MM.1S (cell line): ENCODE data around the gene PINLYP.
"Not testable (repeated sequence)": the region's sequence is repeated elsewhere in the genome, so short reads cannot be mapped to it uniquely, and the experiment has no call there.

Experiments used
- DNase-seq: peaks from one replicate; pipeline ENCODE4 v3.0.0-alpha.2; 2015
- H2AFZ ChIP-seq: fragments of 300-600 bp; sonication (generic); 2 replicates; pipeline ENCODE4 v1.6.0; 2016; ENCODE audit warnings: antibody characterized with exemption, low read length
- H3F3A ChIP-seq: fragments of 300-600 bp; sonication (generic); 2 replicates; pipeline ENCODE4 v1.6.1; 2016; ENCODE audit warnings: mild to moderate bottlenecking, antibody characterized with exemption, low read length, moderate library complexity, mixed read lengths; ENCODE audit not compliant: insufficient read depth
- H3K27ac ChIP-seq: fragments of 300-600 bp; sonication (generic); 2 replicates; pipeline ENCODE4 v1.5.1; 2016; ENCODE audit warnings: mild to moderate bottlenecking, low read length
- H3K27me3 ChIP-seq: fragments of 300-600 bp; sonication (generic); replicated peaks from 2 replicates; pipeline ENCODE4 v1.6.0; 2016; ENCODE audit warnings: low read length; ENCODE audit not compliant: insufficient read depth
- H3K36me3 ChIP-seq: fragments of 300-600 bp; sonication (generic); replicated peaks from 2 replicates; pipeline ENCODE4 v1.6.1; 2016; ENCODE audit warnings: mild to moderate bottlenecking, low read length, mixed read lengths; ENCODE audit not compliant: insufficient read depth
- H3K4me1 ChIP-seq: fragments of 300-600 bp; sonication (generic); 2 replicates; pipeline ENCODE4 v1.6.1; 2016; ENCODE audit warnings: low read length, mixed read lengths
- H3K4me2 ChIP-seq: fragments of 300-600 bp; sonication (generic); 2 replicates; pipeline ENCODE4 v1.6.0; 2016; ENCODE audit warnings: low read depth, low read length
- H3K4me3 ChIP-seq: fragments of 300-600 bp; sonication (generic); 2 replicates; pipeline ENCODE4 v1.5.1; 2016; ENCODE audit warnings: low read length, mixed read lengths
- H3K79me2 ChIP-seq: fragments of 300-600 bp; sonication (generic); 2 replicates; pipeline ENCODE4 v1.6.1; 2016; ENCODE audit warnings: mixed run types, low read length, mixed read lengths
- H3K9ac ChIP-seq: fragments of 300-600 bp; sonication (generic); 2 replicates; pipeline ENCODE4 v1.6.1; 2016; ENCODE audit warnings: low read length, mixed read lengths
- H3K9me2 ChIP-seq: fragments of 300-600 bp; sonication (generic); replicated peaks from 2 replicates; pipeline ENCODE4 v1.6.1; 2016; ENCODE audit warnings: mild to moderate bottlenecking, low read length, mixed read lengths; ENCODE audit not compliant: insufficient read depth
- H3K9me3 ChIP-seq: fragments of 300-600 bp; sonication (generic); replicated peaks from 2 replicates; pipeline ENCODE4 v1.6.1; 2016; ENCODE audit warnings: mild to moderate bottlenecking, low read length, mixed read lengths; ENCODE audit not compliant: insufficient read depth
- H4K20me1 ChIP-seq: fragments of 300-600 bp; sonication (generic); 2 replicates; pipeline ENCODE4 v1.6.1; 2016; ENCODE audit warnings: mild to moderate bottlenecking, low read length, moderate library complexity, mixed read lengths; ENCODE audit not compliant: insufficient read depth
- EZH2 ChIP-seq: fragments of 300-600 bp; sonication (generic); optimal IDR thresholded peaks from 2 replicates; pipeline ENCODE3; 2017; ENCODE audit warnings: low read depth, mild to moderate bottlenecking, antibody characterized with exemption, low read length, mixed read lengths
- EZH2phosphoT487 ChIP-seq: fragments of 300-600 bp; sonication (generic); IDR thresholded peaks from 2 replicates; pipeline ENCODE4 v1.6.1; 2018; ENCODE audit warnings: antibody characterized with exemption, low read length
- TF ChIP-seq, protein P1 (sequence below): fragments of 300-600 bp; sonication (generic); IDR thresholded peaks from 2 replicates; pipeline ENCODE4 v1.5.1; 2016; ENCODE audit warnings: antibody characterized with exemption, low read length, mixed read lengths

PINLYP gene

DNA sequence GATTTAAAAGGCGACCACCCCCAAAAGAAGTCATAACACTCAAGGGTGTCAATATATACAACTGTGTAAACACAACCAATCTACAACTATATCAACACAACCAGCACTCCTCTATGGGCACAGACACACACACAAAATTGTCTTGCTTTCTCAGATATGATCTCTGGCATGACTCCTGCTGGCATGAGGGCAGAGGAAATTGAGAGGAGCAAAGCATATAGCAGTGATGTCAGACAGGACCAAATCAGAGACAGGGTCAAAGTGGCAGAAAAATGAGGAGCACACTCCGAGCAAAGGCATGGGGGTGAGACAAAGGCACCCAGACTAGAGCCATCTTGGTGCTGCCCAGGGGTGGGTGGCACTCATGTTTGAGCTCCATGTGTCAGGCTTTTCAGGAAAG, 10.7 kb downstream of the PINLYP start:
- Histone ChIP-seq H3K27me3 (no peaks in the 10 kb centered on the region), H3K4me3 (no peak overlapping the region), H3K36me3 (no peaks in the 10 kb centered on the region), H3K27ac (no peak overlapping the region), H4K20me1 (no peaks in the 10 kb centered on the region), H3K4me1 (no peaks in the 10 kb centered on the region), H3F3A (no peaks in the 10 kb centered on the region), H3K9ac (no peak overlapping the region), H3K79me2 (no peaks in the 10 kb centered on the region), H3K4me2 (no peak overlapping the region), H2AFZ (no peak overlapping the region), H3K9me3 (no peaks in the 10 kb centered on the region), H3K9me2 (no peaks in the 10 kb centered on the region)
- no peak for DNase-seq
- TF ChIP-seq EZH2 = no peak
- TF ChIP-seq, protein P1, sequence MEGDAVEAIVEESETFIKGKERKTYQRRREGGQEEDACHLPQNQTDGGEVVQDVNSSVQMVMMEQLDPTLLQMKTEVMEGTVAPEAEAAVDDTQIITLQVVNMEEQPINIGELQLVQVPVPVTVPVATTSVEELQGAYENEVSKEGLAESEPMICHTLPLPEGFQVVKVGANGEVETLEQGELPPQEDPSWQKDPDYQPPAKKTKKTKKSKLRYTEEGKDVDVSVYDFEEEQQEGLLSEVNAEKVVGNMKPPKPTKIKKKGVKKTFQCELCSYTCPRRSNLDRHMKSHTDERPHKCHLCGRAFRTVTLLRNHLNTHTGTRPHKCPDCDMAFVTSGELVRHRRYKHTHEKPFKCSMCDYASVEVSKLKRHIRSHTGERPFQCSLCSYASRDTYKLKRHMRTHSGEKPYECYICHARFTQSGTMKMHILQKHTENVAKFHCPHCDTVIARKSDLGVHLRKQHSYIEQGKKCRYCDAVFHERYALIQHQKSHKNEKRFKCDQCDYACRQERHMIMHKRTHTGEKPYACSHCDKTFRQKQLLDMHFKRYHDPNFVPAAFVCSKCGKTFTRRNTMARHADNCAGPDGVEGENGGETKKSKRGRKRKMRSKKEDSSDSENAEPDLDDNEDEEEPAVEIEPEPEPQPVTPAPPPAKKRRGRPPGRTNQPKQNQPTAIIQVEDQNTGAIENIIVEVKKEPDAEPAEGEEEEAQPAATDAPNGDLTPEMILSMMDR = no peak

DNA sequence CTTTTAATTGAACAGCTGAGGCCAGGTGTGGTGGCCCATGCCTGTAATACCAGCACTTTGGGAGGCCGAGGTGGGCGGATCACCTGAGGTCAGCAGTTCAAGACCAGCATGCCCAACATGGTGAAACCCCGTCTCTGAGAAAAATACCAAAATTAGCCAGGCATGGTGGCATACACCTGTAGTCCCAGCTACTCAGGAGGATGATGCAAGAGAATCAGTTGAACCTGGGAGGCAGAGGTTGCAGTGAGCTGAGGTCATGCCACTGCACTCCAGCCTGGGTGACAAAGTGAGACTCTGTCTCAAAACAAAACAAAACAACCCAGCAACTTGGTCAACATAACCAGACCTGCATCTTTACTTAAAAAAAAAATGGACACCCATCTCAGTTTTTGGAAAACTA, 11.4 kb downstream of the PINLYP start:
- H3K9ac ChIP-seq, H3F3A ChIP-seq, H3K36me3 ChIP-seq, H3K79me2 ChIP-seq, H3K9me2 ChIP-seq, H3K4me1 ChIP-seq, H3K9me3 ChIP-seq, H4K20me1 ChIP-seq, DNase-seq, H3K4me3 ChIP-seq, H3K27me3 ChIP-seq, H3K27ac ChIP-seq, H3K4me2 ChIP-seq, H2AFZ ChIP-seq: not testable (repeated sequence)

DNA sequence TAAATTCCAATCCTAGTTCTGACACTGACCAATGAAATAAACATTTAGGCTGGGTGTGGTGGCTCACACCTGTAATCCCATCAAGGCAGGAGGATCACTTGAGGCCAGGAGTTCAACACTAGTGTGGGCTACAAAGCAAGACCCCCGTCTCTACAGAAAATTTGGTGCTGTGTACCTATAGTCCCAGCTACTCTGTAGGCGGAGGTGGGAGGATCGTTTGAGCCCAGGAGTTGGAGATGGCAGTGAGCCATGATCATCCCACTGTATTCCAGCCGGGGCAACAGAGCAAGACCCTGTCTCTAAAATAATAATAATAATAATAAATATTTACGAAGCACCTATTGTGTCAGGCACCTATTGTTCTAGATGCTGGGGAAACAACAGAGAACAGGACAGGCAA, 13.7 kb downstream of the PINLYP start:
- H2AFZ ChIP-seq = no peak overlapping the region
- TF ChIP-seq EZH2 (no peak), EZH2phosphoT487 (no peak)
- TF ChIP-seq, protein P1 = no peak
- peaks cover 2% of the 10 kb centered on the region; the same call in 1 of the 2 replicates for H3K36me3 ChIP-seq
- H3K4me3 ChIP-seq = no peak overlapping the region
- no peaks in the 10 kb centered on the region for H3K27me3 ChIP-seq
- no peak for DNase-seq
- no peaks in the 10 kb centered on the region for H3K4me1 ChIP-seq
- H3K9ac ChIP-seq = no peak overlapping the region
- no peaks in the 10 kb centered on the region for H4K20me1 ChIP-seq
- no peaks in the 10 kb centered on the region for H3F3A ChIP-seq
- H3K27ac ChIP-seq = no peak overlapping the region
- no peak overlapping the region for H3K4me2 ChIP-seq
- no peaks in the 10 kb centered on the region for H3K9me3 ChIP-seq
- no peaks in the 10 kb centered on the region for H3K9me2 ChIP-seq
- H3K79me2 ChIP-seq = peaks cover 13% of the 10 kb centered on the region

DNA sequence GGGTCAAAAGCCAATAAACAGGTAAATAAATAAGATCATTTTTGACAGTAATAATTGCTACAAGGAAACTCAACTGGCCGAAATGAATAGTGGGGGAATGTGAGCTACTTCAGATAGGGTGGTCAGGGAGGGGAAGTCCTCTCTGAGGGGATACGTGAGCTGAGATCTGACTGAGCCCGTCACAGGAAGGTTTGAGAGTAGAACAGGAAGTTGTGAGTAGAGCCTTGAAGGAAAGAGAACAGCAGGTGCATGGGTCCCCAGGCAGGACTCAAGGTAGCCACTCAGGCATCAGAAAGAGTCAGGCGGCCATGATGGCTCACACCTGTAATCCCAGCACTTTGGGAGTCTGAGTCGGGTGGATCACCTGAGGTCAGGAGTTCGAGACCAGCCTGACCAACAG, 14.1 kb downstream of the PINLYP start:
- Histone ChIP-seq H3K4me1 (no peaks in the 10 kb centered on the region), H3K36me3 (peaks cover 2% of the 10 kb centered on the region; the same call in 1 of the 2 replicates), H3K27me3 (no peaks in the 10 kb centered on the region), H3K4me2 (no peak overlapping the region), H3K79me2 (peaks cover 15% of the 10 kb centered on the region), H4K20me1 (no peaks in the 10 kb centered on the region), H3K27ac (no peak overlapping the region), H3K9me3 (no peaks in the 10 kb centered on the region), H3K4me3 (no peak overlapping the region), H3K9me2 (no peaks in the 10 kb centered on the region), H3F3A (no peaks in the 10 kb centered on the region), H2AFZ (no peak overlapping the region), H3K9ac (no peak overlapping the region)
- TF ChIP-seq EZH2 (no peak), EZH2phosphoT487 (no peak)
- TF ChIP-seq, protein P1 = no peak
- DNase-seq = no peak
